ENCODE results near the gene TTC7B.
A peak's percentile ranks its signal among the peaks of the same experiment; 100 is the strongest.
"Not testable (repeated sequence)": the region's sequence is repeated elsewhere in the genome, so short reads cannot be mapped to it uniquely, and the experiment has no call there.

TTC7B gene

GRCh38 chr14:90536511-90537191 is 279.6 kb downstream of the TTC7B start:
- DNase-seq, result no peak

- DNase-seq, result no peak
Measured at GRCh38 chr14:90536092-90536491, 280.1 kb downstream of the TTC7B start.

- no peak for DNase-seq
Measured at GRCh38 chr14:90535556-90536090, 280.6 kb downstream of the TTC7B start.

GRCh38 chr14:90534838-90535555 is 281.2 kb downstream of the TTC7B start:
- no peak for DNase-seq

- no peak for DNase-seq
Measured at GRCh38 chr14:90534091-90534837, 282.0 kb downstream of the TTC7B start.

- DNase-seq, result no peak
Measured at GRCh38 chr14:90533591-90534021, 282.6 kb downstream of the TTC7B start.

- no peak for DNase-seq
Measured at GRCh38 chr14:90532826-90533525, 283.3 kb downstream of the TTC7B start.

- no peak for DNase-seq
Measured at GRCh38 chr14:90531497-90531896, 284.7 kb downstream of the TTC7B start.

- no peak for DNase-seq
Measured at GRCh38 chr14:90530523-90530922, 285.7 kb downstream of the TTC7B start.

- no peak for DNase-seq
Measured at GRCh38 chr14:90527978-90528377, 288.3 kb downstream of the TTC7B start.

GRCh38 chr14:90526536-90526935 is 289.7 kb downstream of the TTC7B start:
- DNase-seq, result not testable (repeated sequence)

- DNase-seq, result not testable (repeated sequence)
Measured at GRCh38 chr14:90525353-90526028, 290.7 kb downstream of the TTC7B start.

- no peak for DNase-seq
Measured at GRCh38 chr14:90523961-90524875, 292.0 kb downstream of the TTC7B start.

GRCh38 chr14:90523544-90523943 is 292.7 kb downstream of the TTC7B start:
- DNase-seq, result no peak

- peak; percentile 79 for DNase-seq
Measured at GRCh38 chr14:90522571-90523191, 293.5 kb downstream of the TTC7B start.

GRCh38 chr14:90521930-90522483 is 294.2 kb downstream of the TTC7B start:
- no peak for DNase-seq

- DNase-seq, result no peak
Measured at GRCh38 chr14:90521084-90521929, 294.9 kb downstream of the TTC7B start.

- DNase-seq, result no peak
Measured at GRCh38 chr14:90520326-90520725, 295.9 kb downstream of the TTC7B start.

- no peak for DNase-seq
Measured at GRCh38 chr14:90519262-90519920, 296.8 kb downstream of the TTC7B start.
